Stimulated activated naive CD4-positive, alpha-beta T cell treated with Interleukin-2 at 50 U/mL for 16 hours (primary cell): ENCODE measurements around the gene ZSWIM8.
"Not testable (repeated sequence)": the region's sequence is repeated elsewhere in the genome, so short reads cannot be mapped to it uniquely, and the experiment has no call there.

Source experiments
- DNase-seq: peaks from one replicate; lab custom pipeline; 2025; lab: John Stamatoyannopoulos, UW

The ZSWIM8 gene

DNA sequence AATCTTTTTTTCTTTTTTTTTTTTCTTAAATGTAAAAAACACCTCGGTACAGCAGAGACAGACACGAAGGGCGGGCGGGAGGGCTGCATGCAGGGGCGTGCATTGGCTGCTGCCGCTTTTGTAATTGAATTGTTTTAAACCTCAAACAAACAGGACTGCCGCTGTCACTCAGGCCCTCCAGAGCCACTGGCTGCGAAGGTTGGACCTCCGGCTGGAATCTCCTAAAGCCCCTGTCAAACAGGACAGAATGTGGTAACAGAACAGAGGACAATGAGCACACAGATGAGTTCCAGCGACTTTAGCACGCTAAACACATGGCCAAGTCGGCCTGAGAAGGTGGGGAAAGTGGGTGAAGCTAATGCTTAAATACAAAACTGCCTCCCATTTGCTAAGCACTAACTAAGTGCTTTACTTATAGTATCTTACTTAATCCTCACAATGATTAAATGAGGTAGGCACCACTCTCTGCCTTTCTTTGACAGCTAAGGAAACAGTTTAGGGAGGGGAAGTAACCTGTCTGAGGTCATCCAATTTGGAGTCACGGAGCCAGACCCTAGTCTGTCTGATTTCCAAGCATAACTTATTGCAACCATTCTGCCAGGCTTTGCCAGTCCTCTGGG lies 29.0 kb downstream of the ZSWIM8 start:
- no peak for DNase-seq

- DNase-seq, result no peak
Measured at GRCh38 chr10:73814896-73815718, 29.7 kb downstream of the ZSWIM8 start.

DNA sequence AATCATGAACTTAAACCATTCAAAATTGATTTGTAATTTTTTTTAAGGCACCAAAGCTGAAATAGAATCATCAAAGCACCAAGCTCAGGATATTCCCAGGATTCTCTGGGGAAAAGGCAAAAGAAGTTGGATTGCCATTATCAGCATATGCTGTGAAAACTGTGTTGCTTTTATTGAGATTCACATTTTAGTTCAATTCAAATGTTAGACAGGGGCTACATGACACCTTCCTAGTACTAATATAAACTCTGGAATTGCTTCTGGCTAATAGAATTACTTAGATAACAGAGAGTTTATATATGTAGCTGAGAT lies 30.3 kb downstream of the ZSWIM8 start:
- DNase-seq, result no peak

GRCh38 chr10:73816917-73817729 lies 31.7 kb downstream of the ZSWIM8 start:
- DNase-seq, result no peak

DNA sequence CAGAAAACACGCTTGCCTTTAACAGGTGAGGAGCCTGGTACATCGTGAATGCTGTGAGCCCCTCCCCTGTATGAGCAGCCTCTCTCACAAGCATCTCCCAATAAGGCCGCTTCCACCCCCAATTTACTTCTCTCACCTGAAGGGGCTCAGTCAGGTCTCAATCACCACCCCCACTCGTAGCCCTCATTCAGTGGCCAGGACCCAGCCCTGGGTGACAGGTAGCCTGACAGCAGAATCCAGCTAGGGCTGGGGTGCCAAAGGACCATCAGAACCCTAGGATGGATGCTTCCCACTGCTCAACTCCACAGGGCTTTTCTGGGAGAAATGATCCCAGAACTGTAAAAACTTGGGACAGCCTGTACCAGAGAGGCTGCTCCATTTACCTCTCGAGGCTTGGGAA lies 32.4 kb downstream of the ZSWIM8 start:
- no peak for DNase-seq

- DNase-seq, result no peak
Measured at GRCh38 chr10:73818402-73818801, 33.0 kb downstream of the ZSWIM8 start.

- DNase-seq, result no peak
Measured at GRCh38 chr10:73819081-73819480, 33.7 kb downstream of the ZSWIM8 start.

DNA sequence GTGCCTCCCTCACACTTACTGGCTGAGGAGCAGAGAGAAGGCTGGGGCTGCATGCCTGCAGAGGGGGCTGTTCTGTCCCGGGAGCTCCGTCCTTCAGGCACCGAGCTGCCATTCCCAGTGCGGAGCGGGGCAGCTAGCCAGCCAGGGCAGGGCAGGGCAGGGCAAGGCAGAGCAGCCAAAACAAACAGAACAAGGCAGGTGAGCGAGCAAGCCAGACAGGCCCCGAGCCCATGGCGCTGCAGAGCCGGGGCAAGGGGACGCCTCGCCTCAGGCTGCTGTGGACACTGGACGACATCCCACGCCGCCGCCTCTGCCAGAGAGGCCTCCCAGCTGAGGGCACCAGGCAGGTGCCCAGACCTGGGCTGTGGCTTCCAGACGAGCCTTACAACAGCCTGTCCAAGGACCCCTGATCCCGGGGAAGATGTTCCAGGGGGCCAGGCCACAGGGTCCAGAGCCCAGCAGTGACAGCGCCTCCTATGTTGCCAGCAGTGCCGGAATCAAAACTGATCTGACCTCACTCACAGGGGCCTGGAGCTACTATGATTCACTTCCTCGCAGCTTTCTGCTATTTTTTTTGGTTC lies 34.2 kb downstream of the ZSWIM8 start:
- no peak for DNase-seq

GRCh38 chr10:73823391-73823790 lies 38.0 kb downstream of the ZSWIM8 start:
- DNase-seq, result no peak

DNA sequence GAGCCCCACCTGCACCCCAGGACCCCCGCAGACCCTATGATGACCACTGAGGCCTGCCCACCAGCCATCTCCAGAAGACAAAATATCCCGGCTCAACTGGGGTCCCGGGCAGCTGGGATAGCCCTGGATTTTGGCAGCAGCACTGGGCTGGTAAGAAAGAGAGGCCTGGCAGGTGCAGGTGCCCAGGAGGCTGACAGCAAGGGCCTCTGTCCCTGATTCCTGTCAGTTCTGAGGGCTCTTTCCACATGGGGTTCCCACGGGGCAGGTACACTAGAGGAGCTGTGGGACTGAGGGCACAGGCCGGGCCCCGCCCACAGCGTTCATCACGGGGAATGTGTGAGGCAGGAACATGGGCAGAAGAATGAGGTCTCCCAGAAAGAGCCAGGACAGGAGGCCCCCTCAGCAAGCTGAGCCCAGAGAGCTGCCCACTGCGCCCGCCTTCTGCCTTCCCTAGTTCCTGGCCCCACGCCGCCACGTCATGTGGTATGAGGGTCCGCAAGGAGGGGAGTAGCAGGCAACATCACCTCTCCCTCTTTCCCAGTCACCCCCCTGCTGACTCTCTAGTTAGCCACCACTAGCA lies 38.8 kb downstream of the ZSWIM8 start:
- DNase-seq, result no peak

- DNase-seq, result no peak
Measured at GRCh38 chr10:73827346-73828089, 42.1 kb downstream of the ZSWIM8 start.

- no peak for DNase-seq
Measured at GRCh38 chr10:73828161-73828560, 42.8 kb downstream of the ZSWIM8 start.

- not testable (repeated sequence) for DNase-seq
Measured at GRCh38 chr10:73829090-73829489, 43.7 kb downstream of the ZSWIM8 start.

DNA sequence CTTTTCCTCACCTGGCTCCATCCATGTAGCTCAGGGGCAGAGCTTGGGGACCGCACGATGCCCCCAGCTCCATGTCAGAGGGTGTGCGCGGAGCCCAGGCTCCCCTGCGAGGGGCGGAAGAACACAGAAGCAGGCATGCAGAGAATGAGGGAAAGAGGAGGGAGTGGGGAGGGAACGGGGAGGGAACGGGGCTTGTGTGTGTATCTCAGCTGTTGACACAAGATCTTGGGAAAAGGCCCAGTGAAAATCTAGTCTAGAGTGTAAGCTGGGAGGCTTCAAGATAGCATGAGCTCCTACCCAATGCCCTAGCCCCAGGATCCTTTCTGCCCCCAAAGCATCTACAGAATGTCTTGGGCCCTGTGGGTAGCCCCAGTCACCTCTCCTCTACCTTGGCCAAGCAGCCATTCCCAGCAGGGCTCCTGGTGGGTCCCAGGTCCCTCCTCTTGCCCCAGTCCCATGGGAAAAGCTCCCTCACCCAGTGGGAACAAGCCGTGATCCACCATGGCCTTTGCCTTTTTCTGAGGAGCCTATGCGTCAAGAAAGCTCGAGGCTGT lies 51.1 kb downstream of the ZSWIM8 start:
- no peak for DNase-seq

GRCh38 chr10:73837072-73837471 lies 51.7 kb downstream of the ZSWIM8 start:
- DNase-seq, result no peak

GRCh38 chr10:73838008-73838567 lies 52.7 kb downstream of the ZSWIM8 start:
- DNase-seq, result no peak

DNA sequence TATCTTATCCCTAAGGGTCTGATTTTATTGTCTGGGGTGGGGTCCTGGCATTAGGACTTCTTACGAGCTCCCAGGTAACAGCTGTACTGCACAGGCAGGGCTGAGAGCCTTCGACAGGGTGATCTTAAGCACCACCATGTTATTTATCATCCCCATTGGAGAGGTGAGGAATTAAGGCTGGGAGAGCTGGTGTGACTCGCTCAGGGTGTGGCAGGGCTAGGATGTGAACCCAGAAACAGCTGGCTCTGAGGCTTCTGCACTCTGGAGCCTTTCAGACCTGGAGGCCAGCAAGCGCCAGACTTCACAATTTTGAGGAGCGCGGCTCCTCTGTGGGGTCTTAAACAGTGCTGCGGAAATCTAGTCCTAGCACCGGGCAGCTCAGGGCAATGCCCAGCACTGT lies 53.4 kb downstream of the ZSWIM8 start:
- no peak for DNase-seq

DNA sequence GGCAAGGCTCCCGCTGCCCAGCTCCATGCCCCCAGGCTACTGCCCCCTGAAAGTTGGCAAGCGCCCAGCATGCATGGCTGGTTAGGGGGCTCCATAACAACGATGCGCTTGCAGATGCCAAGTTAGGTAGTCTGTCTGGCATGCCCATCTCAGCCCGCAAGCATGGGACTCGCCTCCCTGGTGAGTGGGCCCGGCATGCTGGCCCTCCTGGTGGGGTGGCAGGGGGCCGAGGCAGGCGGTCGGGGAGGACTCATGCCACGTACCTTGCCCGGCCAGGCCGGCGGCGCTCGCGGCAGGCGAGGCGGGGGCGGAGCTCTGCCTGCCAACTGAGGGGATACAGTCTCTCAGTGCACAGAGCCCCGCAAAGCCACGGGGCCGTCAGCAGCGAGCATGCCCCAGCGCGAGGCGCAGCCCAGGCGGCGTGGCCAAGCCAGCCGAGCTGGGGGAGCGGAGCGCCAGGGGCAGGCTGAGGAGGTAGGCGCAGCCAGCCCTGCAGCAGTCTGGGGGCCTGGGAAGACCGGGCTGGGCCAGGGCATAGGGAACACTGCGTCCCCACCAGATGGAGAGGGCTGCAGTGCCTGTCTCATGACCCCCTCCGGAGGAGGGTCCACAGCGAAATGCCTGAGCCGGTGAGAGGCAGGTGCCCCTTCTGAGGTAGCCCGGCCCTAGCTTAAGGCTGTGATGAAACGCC lies 54.0 kb downstream of the ZSWIM8 start:
- no peak for DNase-seq

GRCh38 chr10:73840056-73840402 lies 54.6 kb downstream of the ZSWIM8 start:
- no peak for DNase-seq

- DNase-seq, result no peak
Measured at GRCh38 chr10:73840403-73841060, 55.1 kb downstream of the ZSWIM8 start.
